WTC11 (cell line): ENCODE results near the gene MDGA2.

Source experiments
- ATF3 ChIP-seq: sonication (generic); formaldehyde crosslinking; conservative IDR thresholded peaks from 2 replicates; pipeline ENCODE4 v1.8.1; 2022; ENCODE audit warnings: mild to moderate bottlenecking, missing genetic modification reagents
- NR1H2 ChIP-seq: sonication (generic); formaldehyde crosslinking; IDR thresholded peaks from 2 replicates; pipeline ENCODE4 v1.9.0; 2021; ENCODE audit warnings: mild to moderate bottlenecking, moderate library complexity, missing genetic modification reagents

GRCh38 chr14:47422191-47422590 lies 253.2 kb downstream of the MDGA2 start:
- no peak for TF ChIP-seq ATF3 (CRISPR knock-in tag)
- no peak for TF ChIP-seq NR1H2 (CRISPR knock-in tag)
